ENCODE measurements around the gene PDC. TPM values are rescaled to one million over a fixed set of nuclear protein-coding genes. Genes with fewer than 3 reads are reported as not detected.
A peak's percentile ranks its signal among the peaks of the same experiment; 100 is the strongest.

PDC gene
- total and polyA plus RNA-seq, 8 donors, result not detected

DNA sequence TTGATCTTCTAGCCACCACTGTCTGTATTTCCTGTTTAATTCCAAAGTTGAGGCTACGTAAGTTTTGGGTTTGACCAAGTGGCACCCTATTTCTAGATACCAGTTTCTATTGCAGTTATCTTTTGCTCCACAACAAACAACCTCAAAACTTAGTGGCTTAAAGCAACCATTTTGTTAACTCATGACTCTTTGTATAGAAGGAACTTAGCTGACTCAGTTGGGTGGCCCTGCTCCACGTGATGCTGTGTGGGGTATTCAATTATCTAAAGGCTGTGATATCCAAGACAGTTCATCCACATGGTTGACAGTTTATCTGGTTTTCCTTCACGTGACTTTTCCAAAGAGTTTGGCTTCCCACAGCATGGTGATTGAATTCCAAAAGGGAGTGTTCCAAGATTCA lies 34.8 kb downstream of the PDC start:
- H3K36me3 ChIP-seq, result no peaks in the 10 kb centered on the region
- H3K4me3 ChIP-seq, result no peak overlapping the region
- no peaks in the 10 kb centered on the region for H3K9me3 ChIP-seq
- no peaks in the 10 kb centered on the region for H3K27me3 ChIP-seq
- intact Hi-C loops (cut with DNase I; ENCODE audit: low total_unique reads), result no loop called here
- 65 to 92% (median 84%) methylated on average over 3 of the region's 3 CpGs for WGBS, 5 donors
- no peak overlapping the region for H3K27ac ChIP-seq
- no peak for DNase-seq
- TF ChIP-seq, protein P1, sequence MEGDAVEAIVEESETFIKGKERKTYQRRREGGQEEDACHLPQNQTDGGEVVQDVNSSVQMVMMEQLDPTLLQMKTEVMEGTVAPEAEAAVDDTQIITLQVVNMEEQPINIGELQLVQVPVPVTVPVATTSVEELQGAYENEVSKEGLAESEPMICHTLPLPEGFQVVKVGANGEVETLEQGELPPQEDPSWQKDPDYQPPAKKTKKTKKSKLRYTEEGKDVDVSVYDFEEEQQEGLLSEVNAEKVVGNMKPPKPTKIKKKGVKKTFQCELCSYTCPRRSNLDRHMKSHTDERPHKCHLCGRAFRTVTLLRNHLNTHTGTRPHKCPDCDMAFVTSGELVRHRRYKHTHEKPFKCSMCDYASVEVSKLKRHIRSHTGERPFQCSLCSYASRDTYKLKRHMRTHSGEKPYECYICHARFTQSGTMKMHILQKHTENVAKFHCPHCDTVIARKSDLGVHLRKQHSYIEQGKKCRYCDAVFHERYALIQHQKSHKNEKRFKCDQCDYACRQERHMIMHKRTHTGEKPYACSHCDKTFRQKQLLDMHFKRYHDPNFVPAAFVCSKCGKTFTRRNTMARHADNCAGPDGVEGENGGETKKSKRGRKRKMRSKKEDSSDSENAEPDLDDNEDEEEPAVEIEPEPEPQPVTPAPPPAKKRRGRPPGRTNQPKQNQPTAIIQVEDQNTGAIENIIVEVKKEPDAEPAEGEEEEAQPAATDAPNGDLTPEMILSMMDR (IDR thresholded peaks at IDR 0.05), result no peak
- TF ChIP-seq POLR2AphosphoS5 (IDR thresholded peaks at IDR 0.05), result no peak
- no peak for TF ChIP-seq POLR2A (IDR thresholded peaks at IDR 0.05)
- TF ChIP-seq EP300 (IDR thresholded peaks at IDR 0.05), result no peak
- H3K4me1 ChIP-seq, result no peaks in the 10 kb centered on the region

DNA sequence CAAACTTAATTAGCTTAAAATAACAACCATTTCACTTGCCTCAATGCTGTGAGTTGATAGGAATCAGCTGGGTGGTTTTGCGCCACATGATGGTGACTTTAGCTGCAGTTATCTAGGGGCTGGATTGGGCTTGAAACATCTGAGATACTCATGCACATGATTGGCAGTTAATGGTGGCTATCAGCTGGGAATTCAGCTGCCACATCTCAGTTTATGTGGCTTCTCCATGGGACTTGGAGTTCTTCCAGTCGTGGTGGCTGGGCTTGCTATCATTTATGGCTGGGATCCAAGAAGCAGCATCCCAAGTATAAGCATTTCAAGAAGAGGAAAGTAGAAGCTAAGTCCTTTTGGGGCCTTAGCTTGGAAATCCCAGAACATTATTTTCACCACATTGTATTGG lies 36.4 kb downstream of the PDC start:
- DNase-seq, result peak in 1 of 2 donors; percentile 30
- peak in 1 of 3 donors; percentile 5 for TF ChIP-seq POLR2AphosphoS5 (IDR thresholded peaks at IDR 0.05)
- no peak for TF ChIP-seq POLR2A (IDR thresholded peaks at IDR 0.05)
- H3K4me1 ChIP-seq, result no peaks in the 10 kb centered on the region

GRCh38 chr1:186421446-186421845 lies 39.5 kb downstream of the PDC start:
- Histone ChIP-seq H3K9me3 (no peaks in the 10 kb centered on the region), H3K4me3 (no peak overlapping the region), H3K36me3 (peaks cover 0 to 40% (median 32%) of the 10 kb centered on the region in 4 donors), H3K27me3 (no peaks in the 10 kb centered on the region), H3K4me1 (peaks cover 0 to 6% (median 0%) of the 10 kb centered on the region in 4 donors), H3K27ac (peak overlapping the region in 1 of 5 donors; percentile 30)
- TF ChIP-seq POLR2AphosphoS5 (IDR thresholded peaks at IDR 0.05) (no peak), EP300 (IDR thresholded peaks at IDR 0.05) (no peak)
- TF ChIP-seq, protein P1 (IDR thresholded peaks at IDR 0.05), result no peak
- intact Hi-C loops (cut with DNase I; ENCODE audit: low total_unique reads), result no loop called here
- WGBS, 5 donors, result 79 to 91% (median 86%) methylated on average over 6 of the region's 6 CpGs
- no peak for DNase-seq

More for the DNA sequence above, 36.4 kb downstream of the PDC start:
- WGBS, 5 donors, result 53 to 65% (median 60%) methylated on average over 2 of the region's 2 CpGs
- no peaks in the 10 kb centered on the region for H3K9me3 ChIP-seq
- no peak overlapping the region for H3K4me3 ChIP-seq
- intact Hi-C loops (cut with DNase I; ENCODE audit: low total_unique reads), result no loop called here
- no peaks in the 10 kb centered on the region for H3K27me3 ChIP-seq
- peaks cover 0 to 14% (median 13%) of the 10 kb centered on the region in 4 donors for H3K36me3 ChIP-seq
- H3K27ac ChIP-seq, result no peak overlapping the region

DNA sequence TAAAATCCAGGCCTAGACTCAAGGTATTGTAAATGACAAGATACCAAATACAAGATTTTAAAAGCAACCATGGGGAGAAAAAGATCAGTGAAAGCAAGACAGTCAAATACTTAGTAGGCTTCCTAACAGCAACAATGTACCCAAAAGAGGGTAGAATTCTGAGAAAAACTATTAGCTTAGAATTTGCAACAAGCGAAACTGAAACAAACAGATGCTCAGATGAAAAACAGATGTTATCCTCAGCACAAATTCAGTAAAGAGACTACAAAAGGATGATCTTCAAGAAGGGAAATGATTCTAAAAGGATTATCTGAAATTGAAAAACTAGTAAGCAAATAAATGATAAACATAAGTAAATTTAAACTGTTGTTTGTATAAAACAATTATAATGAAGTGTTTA lies 40.0 kb downstream of the PDC start:
- Histone ChIP-seq H3K27ac (peak overlapping the region in 1 of 5 donors; percentile 45), H3K4me1 (peaks cover 0 to 6% (median 0%) of the 10 kb centered on the region in 4 donors)
- intact Hi-C loops (cut with DNase I; ENCODE audit: low total_unique reads), result no loop called here

GRCh38 chr1:186420311-186420710 lies 40.6 kb downstream of the PDC start:
- Histone ChIP-seq H3K27me3 (no peaks in the 10 kb centered on the region), H3K9me3 (no peaks in the 10 kb centered on the region), H3K27ac (peak overlapping the region in 1 of 5 donors; percentile 45), H3K36me3 (peaks cover 0 to 51% (median 32%) of the 10 kb centered on the region in 4 donors), H3K4me3 (no peak overlapping the region), H3K4me1 (peaks cover 0 to 6% (median 0%) of the 10 kb centered on the region in 4 donors)
- intact Hi-C loops (cut with DNase I; ENCODE audit: low total_unique reads), result no loop called here
- DNase-seq, result no peak
- TF ChIP-seq EP300 (IDR thresholded peaks at IDR 0.05) (no peak), POLR2AphosphoS5 (IDR thresholded peaks at IDR 0.05) (no peak), POLR2A (IDR thresholded peaks at IDR 0.05) (no peak)
- TF ChIP-seq, protein P1 (IDR thresholded peaks at IDR 0.05), result no peak

More for the DNA sequence above, 40.0 kb downstream of the PDC start:
- no peak overlapping the region for H3K4me3 ChIP-seq
- peaks cover 0 to 45% (median 32%) of the 10 kb centered on the region in 4 donors for H3K36me3 ChIP-seq
- H3K27me3 ChIP-seq, result no peaks in the 10 kb centered on the region
- peak in 1 of 2 donors; percentile 20 for DNase-seq
- TF ChIP-seq EP300 (IDR thresholded peaks at IDR 0.05), result no peak
- no peak for TF ChIP-seq POLR2A (IDR thresholded peaks at IDR 0.05)
- TF ChIP-seq, protein P1 (IDR thresholded peaks at IDR 0.05), result no peak
- TF ChIP-seq POLR2AphosphoS5 (IDR thresholded peaks at IDR 0.05), result no peak
- WGBS, 5 donors, result 47 to 88% (median 77%) methylated on average over 1 of the region's 1 CpG
- no peaks in the 10 kb centered on the region for H3K9me3 ChIP-seq

Measured in stomach (tissue), 9 donors.